GM19351 (cell line): Measurements from ENCODE around the gene KIF1B.
"Not testable (repeated sequence)": the region's sequence is repeated elsewhere in the genome, so short reads cannot be mapped to it uniquely, and the experiment has no call there.

Source experiments
- ATAC-seq: cut with Tn5 transposase; IDR thresholded peaks from one replicate; pipeline ENCODE4 v1.9.1; 2021; ENCODE audit warnings: mild to moderate bottlenecking, moderate library complexity; ENCODE audit not compliant: unreplicated experiment

KIF1B gene

DNA sequence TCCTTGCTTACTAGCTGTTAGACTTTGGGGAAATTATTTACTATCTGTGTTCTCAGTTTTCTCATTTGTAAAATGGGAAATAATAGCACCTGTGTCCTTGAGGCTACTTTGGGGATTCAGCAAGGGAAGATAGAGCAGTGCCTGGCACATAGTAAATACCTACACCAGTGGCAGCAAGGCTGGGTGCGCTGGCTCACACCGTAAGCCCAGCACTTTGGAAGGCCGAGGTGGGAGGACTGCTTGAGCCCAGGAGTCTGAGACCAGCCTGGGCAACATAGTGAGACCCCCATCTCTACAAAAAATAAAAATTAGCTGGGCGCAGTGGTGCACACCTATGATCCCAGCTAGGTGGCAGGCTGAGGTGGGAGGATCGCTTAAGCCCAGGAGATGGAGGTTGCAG, 211.3 kb downstream of the KIF1B start:
- no peak for ATAC-seq

DNA sequence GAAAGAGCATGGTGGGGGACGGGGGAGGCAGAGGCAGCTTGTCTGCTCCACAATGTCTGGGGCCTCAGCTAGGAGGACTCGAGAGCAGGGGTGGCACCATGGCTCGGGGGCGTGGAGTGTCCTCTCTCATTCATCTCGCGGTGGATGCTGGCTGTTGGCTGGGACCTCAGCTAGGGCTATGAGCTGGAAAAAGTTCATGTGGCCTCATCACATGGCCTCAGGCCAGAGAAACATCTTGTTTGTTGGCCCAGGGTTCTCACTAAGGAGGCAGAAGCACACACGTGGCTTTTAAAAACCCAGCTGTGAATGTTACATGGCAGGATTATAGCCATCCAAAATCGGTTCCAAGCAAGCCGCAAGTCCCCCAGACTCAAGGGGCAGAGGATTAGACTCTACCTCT, 213.7 kb downstream of the KIF1B start:
- ATAC-seq: no peak

DNA sequence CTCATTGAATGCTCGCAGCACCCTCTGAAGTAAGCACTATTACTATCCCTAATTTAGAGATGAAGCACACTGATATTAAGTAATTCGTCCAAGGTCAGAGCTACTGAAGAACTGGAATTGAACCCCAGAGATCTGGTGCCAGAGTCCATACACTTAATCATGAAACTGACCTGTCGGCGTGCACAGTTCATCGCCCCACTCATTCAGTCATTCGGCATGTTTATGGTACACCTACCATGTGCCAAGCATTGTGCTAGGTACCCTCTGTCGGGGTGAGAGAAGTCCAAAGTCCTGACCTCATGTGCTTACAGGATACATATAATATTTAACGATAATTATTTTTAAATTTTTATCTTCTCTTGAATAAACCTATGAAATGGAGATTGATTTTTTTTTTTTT, 214.3 kb downstream of the KIF1B start:
- no peak for ATAC-seq

DNA sequence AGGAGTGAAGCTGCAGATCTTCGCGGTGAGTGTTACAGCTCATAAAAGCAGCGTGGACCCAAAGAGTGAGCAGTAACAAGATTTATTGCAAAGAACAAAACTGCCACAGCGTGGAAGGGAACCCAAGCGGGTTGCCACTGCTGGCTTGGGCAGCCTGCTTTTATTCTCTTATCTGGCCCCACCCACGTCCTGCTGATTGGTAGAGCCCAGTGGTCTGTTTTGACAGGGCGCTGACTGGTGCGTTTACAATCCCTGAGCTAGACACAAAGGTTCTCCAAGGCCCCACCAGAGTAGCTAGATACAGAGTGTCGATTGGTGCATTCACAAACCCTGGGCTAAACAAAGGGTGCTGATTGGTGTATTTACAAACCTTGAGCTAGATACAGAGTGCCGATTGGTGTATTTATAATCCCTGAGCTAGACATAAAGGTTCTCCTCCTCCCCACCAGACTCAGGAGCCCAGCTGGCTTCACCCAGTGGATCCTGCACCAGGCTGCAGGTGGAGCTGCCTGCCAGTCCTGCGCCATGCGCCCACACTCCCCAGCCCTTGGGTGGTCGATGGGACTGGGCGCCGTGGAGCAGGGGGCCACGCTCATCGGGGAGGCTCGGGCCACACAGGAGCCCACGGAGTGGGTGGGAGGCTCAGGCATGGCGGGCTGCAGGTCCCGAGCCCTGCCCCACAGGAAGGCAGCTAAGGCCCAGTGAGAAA, 215.6 kb downstream of the KIF1B start:
- not testable (repeated sequence) for ATAC-seq

- ATAC-seq: not testable (repeated sequence)
Measured at GRCh38 chr1:10426535-10426848, 216.1 kb downstream of the KIF1B start.

- ATAC-seq: no peak
Measured at GRCh38 chr1:10428984-10429383, 218.6 kb downstream of the KIF1B start.

DNA sequence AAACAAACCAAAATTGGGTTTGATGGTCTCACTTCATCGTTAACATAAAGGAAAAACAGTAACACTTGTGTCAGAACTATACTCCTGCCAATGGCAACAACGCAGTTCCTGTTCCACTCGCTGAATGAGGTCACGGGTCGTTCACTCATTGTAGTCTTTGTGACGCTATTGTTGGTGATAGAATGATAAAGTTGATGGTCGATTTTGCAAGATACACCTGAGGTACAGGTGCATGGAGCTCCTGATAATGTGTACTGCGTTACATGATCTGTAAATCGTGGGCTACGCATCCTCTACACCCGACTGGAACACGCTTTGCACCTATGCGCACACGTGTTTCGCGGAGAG, 219.5 kb downstream of the KIF1B start:
- no peak for ATAC-seq

DNA sequence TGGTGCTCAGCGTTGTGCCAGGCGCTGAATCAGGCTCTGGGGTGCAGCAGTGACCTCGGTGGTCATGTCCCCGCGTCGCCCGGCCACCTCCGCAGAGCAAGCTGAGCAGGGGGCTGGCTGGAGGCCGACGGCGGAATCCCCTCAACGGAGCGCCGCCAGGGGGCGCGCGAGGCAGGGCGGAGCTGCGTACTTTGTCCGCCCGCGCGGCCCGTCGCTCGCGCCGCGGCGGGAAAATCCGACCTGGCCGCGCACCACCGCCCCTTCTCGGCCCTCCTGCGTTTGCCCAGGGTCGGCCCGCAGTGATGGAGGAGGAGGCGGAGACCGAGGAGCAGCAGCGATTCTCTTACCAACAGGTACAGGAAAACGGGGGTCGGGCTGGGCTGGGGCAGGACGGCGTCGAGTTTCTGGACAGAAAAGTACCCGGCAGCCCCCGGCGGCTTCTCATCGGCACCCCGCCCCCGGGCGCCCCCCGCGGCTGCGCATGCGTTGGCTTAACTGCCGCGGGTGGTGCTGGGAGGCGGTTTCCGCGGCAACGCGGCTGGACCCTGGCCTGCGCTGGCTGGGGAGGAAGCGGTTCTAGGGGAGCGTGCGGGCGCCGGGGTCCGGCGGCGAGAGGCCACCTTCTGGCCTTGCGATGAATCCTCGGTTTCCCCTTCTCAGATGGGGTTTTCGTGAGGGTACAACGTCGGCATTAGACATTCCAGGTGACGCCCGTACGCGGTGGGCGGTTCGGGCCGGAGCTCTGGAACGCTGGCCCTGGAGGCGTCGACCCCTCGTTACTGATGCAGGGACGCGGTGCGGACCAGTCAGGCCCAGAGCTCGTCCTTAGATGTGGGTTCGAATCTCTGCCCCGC, 220.1 kb downstream of the KIF1B start, which contains the start of gene CENPS:
CENPS (plus strand) TSS at position 218 of the 854 bp plus-strand sequence; CDS start at position 303, 85 bp downstream.
- ATAC-seq: peak; percentile 75
